Endothelial cell of umbilical vein (primary cell): ENCODE measurements around the gene ARHGEF11. TPM values are rescaled to one million over a fixed set of nuclear protein-coding genes. Genes with fewer than 3 reads are reported as not detected.

Experiments used
- BruUV-seq: library from RNA; stranded (reverse); fragments of 400-500 nt; replicated peaks from 2 replicates; lab custom pipeline; 2021; lab: Mats Ljungman, UMichigan
- CTCF ChIA-PET: fragments of 300-600, 350-600 bp; sonication (Branson Sonifier 250); formaldehyde crosslinking; loops from one replicate; lab custom pipeline; 2021; ENCODE audit warnings: antibody characterized with exemption, inconsistent platforms; lab: Charles Lee
- POLR2A ChIA-PET: fragments of 300-600, 350-600 bp; sonication (Branson Sonifier 250); formaldehyde crosslinking; loops from one replicate; lab custom pipeline; 2021; ENCODE audit warnings: antibody characterized with exemption, inconsistent platforms; lab: Charles Lee
- DNase-seq: peaks from one replicate; pipeline ENCODE4 v3.0.0-alpha.2; 2011; ENCODE audit warnings: low read depth, low spot score
- FAIRE-seq: peaks from 2 replicates; lab custom pipeline; 2011; peaks lifted over from hg19 to GRCh38; lab: Jason Lieb, UNC
- H2AFZ ChIP-seq: 2 replicates; pipeline ENCODE4 v1.6.0; 2012; ENCODE audit warnings: low read depth, low read length, control low read depth, inconsistent platforms
- H3K27ac ChIP-seq: 2 replicates; pipeline ENCODE4 v1.5.1; 2011; ENCODE audit warnings: low read depth, mild to moderate bottlenecking, control low read depth, low read length, moderate library complexity; ENCODE audit not compliant: insufficient read depth
- H3K27me3 ChIP-seq, 2 experiments: 2 replicates each; pipeline versions ENCODE4 v1.6.0 to v1.6.1; 2011; ENCODE audit warnings: low read length in 2 of 2, mixed read lengths in 1 of 2; ENCODE audit not compliant: control insufficient read depth in 2 of 2, insufficient read depth in 2 of 2
- H3K36me3 ChIP-seq, 2 experiments: 2 replicates in 1 of 2; 3 replicates in 1 of 2; pipeline ENCODE4 v1.5.1; 2011; ENCODE audit warnings: low read length in 2 of 2, mild to moderate bottlenecking in 1 of 2, moderate library complexity in 1 of 2; ENCODE audit not compliant: control insufficient read depth in 2 of 2, insufficient read depth in 2 of 2; ENCODE audit errors: extremely low read depth in 1 of 2
- H3K4me1 ChIP-seq: 3 replicates; pipeline ENCODE4 v1.5.1; 2011; ENCODE audit warnings: mild to moderate bottlenecking, low read length; ENCODE audit not compliant: control insufficient read depth, insufficient read depth; ENCODE audit errors: extremely low read depth
- H3K4me2 ChIP-seq: 2 replicates; pipeline ENCODE4 v1.6.1; 2011; ENCODE audit warnings: low read length, control low read depth, mixed read lengths; ENCODE audit not compliant: insufficient read depth
- H3K4me3 ChIP-seq, 3 experiments: fragments of 200-600 bp in 1 of 3; sonication (generic), shearing (Covaris generic) in 1 of 3; replicated peaks in 1 of 3; 2 replicates each; pipeline ENCODE4 v1.5.1; 2011 to 2016; ENCODE audit warnings: control low read depth in 3 of 3, low read length in 3 of 3, mild to moderate bottlenecking in 2 of 3, inconsistent platforms in 1 of 3, low read depth in 1 of 3, moderate library complexity in 1 of 3; ENCODE audit not compliant: insufficient read depth in 1 of 3
- H3K79me2 ChIP-seq: 2 replicates; pipeline ENCODE4 v1.6.0; 2012; ENCODE audit warnings: low read length, inconsistent platforms; ENCODE audit not compliant: control insufficient read depth, insufficient read depth
- H3K9ac ChIP-seq: replicated peaks from 2 replicates; pipeline ENCODE3; 2011; ENCODE audit warnings: low read length, control low read depth; ENCODE audit not compliant: insufficient read depth; ENCODE audit errors: extremely low read depth
- H3K9me1 ChIP-seq: replicated peaks from 3 replicates; pipeline ENCODE4 v1.6.0; 2011; ENCODE audit warnings: mild to moderate bottlenecking, low read length; ENCODE audit not compliant: control insufficient read depth, insufficient read depth; ENCODE audit errors: extremely low read depth
- H3K9me3 ChIP-seq: replicated peaks from 2 replicates; pipeline ENCODE4 v1.5.1; 2012; ENCODE audit warnings: low read length, inconsistent platforms; ENCODE audit not compliant: control insufficient read depth, insufficient read depth
- H4K20me1 ChIP-seq: replicated peaks from 2 replicates; pipeline ENCODE3; 2011; ENCODE audit warnings: mild to moderate bottlenecking, low read length; ENCODE audit not compliant: control insufficient read depth, insufficient read depth; ENCODE audit errors: extremely low read depth
- EZH2 ChIP-seq: IDR thresholded peaks from 2 replicates; pipeline ENCODE4 v1.6.1; 2012; ENCODE audit warnings: borderline replicate concordance, low read depth, mild to moderate bottlenecking, moderate library complexity, low read length, inconsistent platforms; ENCODE audit not compliant: severe bottlenecking
- FOS ChIP-seq: IDR thresholded peaks from 2 replicates; pipeline ENCODE4 v1.6.1; 2011; ENCODE audit warnings: mild to moderate bottlenecking, low read length, moderate library complexity, borderline replicate concordance; ENCODE audit not compliant: insufficient read depth
- GATA2 ChIP-seq: IDR thresholded peaks from 2 replicates; pipeline ENCODE4 v1.7.0; 2011; ENCODE audit warnings: low read depth, mild to moderate bottlenecking, moderate library complexity, mixed read lengths, low read length; ENCODE audit not compliant: insufficient read length, insufficient read depth
- JUN ChIP-seq: IDR thresholded peaks from 2 replicates; pipeline ENCODE4 v1.6.1; 2011; ENCODE audit warnings: borderline replicate concordance, low read depth; ENCODE audit not compliant: insufficient read length, insufficient read depth
- MYC ChIP-seq: IDR thresholded peaks from one replicate; pipeline ENCODE4 v1.6.1; 2011; ENCODE audit warnings: mild to moderate bottlenecking, low read depth, low read length
- POLR2A ChIP-seq: IDR thresholded peaks from 2 replicates; pipeline ENCODE4 v1.6.1; 2012; ENCODE audit warnings: low read depth, mild to moderate bottlenecking, control low read depth, low read length
- POLR2AphosphoS5 ChIP-seq: IDR thresholded peaks from 2 replicates; pipeline ENCODE4 v1.6.1; 2012; ENCODE audit warnings: low read depth, mild to moderate bottlenecking, control low read depth, low read length, moderate library complexity; ENCODE audit not compliant: insufficient read depth
- dilution Hi-C: fragments of 300-500 bp; cut with MboI; formaldehyde crosslinking; loops from one replicate; pipeline ENCODE4 v1.15.0; 2019; ENCODE audit warnings: low sequenced_read_pairs; ENCODE audit not compliant: extremely low pct_ligation_motif_present
- intact Hi-C: fragments of 100-400 bp; cut with micrococcal nuclease; formaldehyde crosslinking; loops from one replicate; pipeline ENCODE4 v1.10.0; 2022
- polyA plus RNA-seq, 4 experiments: library from polyadenylated mRNA; depleted of rRNA in 3 of 4; stranded (reverse) in 3 of 4; unstranded in 1 of 4; fragments of >200 nt; gene quantifications; 2 replicates each; pipeline versions ENCODE4 v1.2.1 to v1.2.3, GENCODE V29; 2011 to 2012; ENCODE audit warnings: missing spikeins in 1 of 4
- total RNA-seq: library from RNA; stranded (reverse); gene quantifications from 2 replicates; pipeline ENCODE4 v1.2.3, GENCODE V29; 2021
- TF ChIP-seq, protein P1 (sequence below): IDR thresholded peaks from 2 replicates; pipeline ENCODE4 v1.6.1; 2011; ENCODE audit not compliant: insufficient read depth, insufficient read length
- TF ChIP-seq, protein P2 (sequence below), 2 donors: IDR thresholded peaks; 1 replicate in 1 of 2; 2 replicates in 1 of 2; pipeline ENCODE4 v1.5.1; 2011; ENCODE audit warnings: low read length in 2 of 2, mild to moderate bottlenecking in 2 of 2, moderate library complexity in 2 of 2, control low read depth in 1 of 2, inconsistent platforms in 1 of 2, low read depth in 1 of 2; ENCODE audit not compliant: insufficient read depth in 1 of 2; ENCODE audit errors: extremely low read depth in 1 of 2

The ARHGEF11 gene
- total and polyA plus RNA-seq, 2 donors (not counting 3 experiments of a cell fraction or from before 2014, with no cell fraction given): 18.2 to 28.0 TPM

DNA sequence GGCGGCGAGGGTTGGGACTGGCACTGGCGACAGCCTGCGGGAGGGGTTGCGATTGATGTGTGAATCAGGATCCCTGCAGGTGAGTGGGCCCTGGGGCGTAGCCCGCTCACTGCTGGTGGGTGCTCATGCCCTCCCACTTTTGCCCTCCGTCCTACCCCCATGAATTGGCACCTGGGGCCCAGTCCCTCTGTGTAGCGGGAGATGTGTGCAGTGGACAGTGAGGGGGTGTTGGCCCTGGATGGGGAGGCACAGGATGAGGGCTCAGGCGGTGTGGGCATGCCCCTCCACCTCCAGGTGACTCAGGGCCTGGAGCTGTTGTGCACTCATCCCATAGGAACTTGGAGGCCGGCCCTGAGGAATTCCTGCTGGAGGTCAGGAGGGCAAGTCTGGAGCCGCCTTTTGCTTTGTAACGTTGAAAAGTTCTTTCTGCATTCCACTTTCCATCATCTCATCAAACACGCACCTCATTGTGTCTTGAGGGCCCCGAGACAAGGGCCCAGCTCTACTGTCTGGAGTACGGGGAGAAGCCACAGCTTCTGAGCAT lies 149.0 kb downstream of the ARHGEF11 start:
- CTCF ChIA-PET: interaction anchor here (0.9 to 2.8 kb wide), 4 partner anchors 13 to 207 kb away, joined by 3 to 14 read pairs (median 6); partner anchors contain the start of gene LRRC71
- peaks cover 69% of the 10 kb centered on the region for H3K4me1 ChIP-seq
- H2AFZ ChIP-seq: no peak overlapping the region
- H3K4me2 ChIP-seq: peak overlapping the region; percentile 96
- BruUV-seq: no TSS peak
- intact Hi-C loops (loop anchor here (2.0 to 10.0 kb wide), 2 partner anchors 236 to 392 kb away; partner anchors contain the start of gene MEF2D), dilution Hi-C loops (no loop called here)
- no peaks in the 10 kb centered on the region for H3K9me1 ChIP-seq
- POLR2A ChIA-PET: no interaction called here
- no peaks in the 10 kb centered on the region for H3K9me3 ChIP-seq
- no peaks in the 10 kb centered on the region for H3K36me3 ChIP-seq
- TF ChIP-seq JUN (peak; percentile 51), FOS (peak; percentile 86), POLR2AphosphoS5 (peak; percentile 81), POLR2A (peak; percentile 67), GATA2 (no peak)
- TF ChIP-seq, protein P1, sequence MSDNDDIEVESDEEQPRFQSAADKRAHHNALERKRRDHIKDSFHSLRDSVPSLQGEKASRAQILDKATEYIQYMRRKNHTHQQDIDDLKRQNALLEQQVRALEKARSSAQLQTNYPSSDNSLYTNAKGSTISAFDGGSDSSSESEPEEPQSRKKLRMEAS: no peak
- peak overlapping the region in 2 of 3 experiments; percentile 4 to 34 for H3K4me3 ChIP-seq
- H3K79me2 ChIP-seq: peaks cover 77% of the 10 kb centered on the region
- FAIRE-seq (peak; percentile 98), DNase-seq (peak; percentile 80)
- peak overlapping the region; percentile 95 for H3K27ac ChIP-seq
- no peaks in the 10 kb centered on the region for H3K27me3 ChIP-seq
- peak overlapping the region; percentile 84 for H3K9ac ChIP-seq
- H4K20me1 ChIP-seq: no peaks in the 10 kb centered on the region

DNA sequence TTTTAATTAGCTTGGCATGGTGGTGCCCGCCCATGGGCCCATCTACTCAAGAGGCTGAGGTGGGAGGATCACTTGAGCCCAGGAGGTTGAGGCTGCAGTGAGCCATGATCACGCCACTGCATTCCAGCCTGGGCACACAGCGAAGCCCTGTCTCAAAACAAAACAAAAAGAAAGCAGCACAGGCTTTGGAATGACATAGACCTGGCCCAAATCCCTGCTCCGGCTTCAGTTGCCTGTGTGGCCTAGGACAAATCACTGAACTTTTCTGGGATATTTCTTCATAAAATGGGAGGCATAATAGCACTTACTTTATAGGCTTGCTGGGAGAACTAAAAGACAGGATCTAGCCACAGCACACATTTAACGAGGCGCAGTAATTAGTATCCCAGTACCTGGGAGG lies 149.6 kb downstream of the ARHGEF11 start:
- dilution Hi-C loops (no loop called here), intact Hi-C loops (loop anchor here (2.0 to 10.0 kb wide), 2 partner anchors 235 to 391 kb away; partner anchors contain the start of gene MEF2D)
- Histone ChIP-seq H2AFZ (no peak overlapping the region), H3K4me1 (peaks cover 63% of the 10 kb centered on the region), H3K79me2 (peaks cover 71% of the 10 kb centered on the region), H3K9ac (peak overlapping the region; percentile 84), H3K4me3 (peak overlapping the region in 1 of 3 experiments; percentile 92), H3K4me2 (peak overlapping the region; percentile 96), H3K9me1 (no peaks in the 10 kb centered on the region), H4K20me1 (no peaks in the 10 kb centered on the region), H3K27ac (peak overlapping the region; percentile 95), H3K36me3 (no peaks in the 10 kb centered on the region), H3K9me3 (no peaks in the 10 kb centered on the region), H3K27me3 (no peaks in the 10 kb centered on the region)
- BruUV-seq: no TSS peak
- DNase-seq: no peak
- peak; percentile 21 for FAIRE-seq
- TF ChIP-seq, protein P1: no peak
- TF ChIP-seq EZH2: no peak
- no peak for TF ChIP-seq JUN
- TF ChIP-seq POLR2A: no peak
- TF ChIP-seq POLR2AphosphoS5: no peak
- no peak for TF ChIP-seq FOS
- TF ChIP-seq GATA2: no peak
- TF ChIP-seq, protein P2, sequence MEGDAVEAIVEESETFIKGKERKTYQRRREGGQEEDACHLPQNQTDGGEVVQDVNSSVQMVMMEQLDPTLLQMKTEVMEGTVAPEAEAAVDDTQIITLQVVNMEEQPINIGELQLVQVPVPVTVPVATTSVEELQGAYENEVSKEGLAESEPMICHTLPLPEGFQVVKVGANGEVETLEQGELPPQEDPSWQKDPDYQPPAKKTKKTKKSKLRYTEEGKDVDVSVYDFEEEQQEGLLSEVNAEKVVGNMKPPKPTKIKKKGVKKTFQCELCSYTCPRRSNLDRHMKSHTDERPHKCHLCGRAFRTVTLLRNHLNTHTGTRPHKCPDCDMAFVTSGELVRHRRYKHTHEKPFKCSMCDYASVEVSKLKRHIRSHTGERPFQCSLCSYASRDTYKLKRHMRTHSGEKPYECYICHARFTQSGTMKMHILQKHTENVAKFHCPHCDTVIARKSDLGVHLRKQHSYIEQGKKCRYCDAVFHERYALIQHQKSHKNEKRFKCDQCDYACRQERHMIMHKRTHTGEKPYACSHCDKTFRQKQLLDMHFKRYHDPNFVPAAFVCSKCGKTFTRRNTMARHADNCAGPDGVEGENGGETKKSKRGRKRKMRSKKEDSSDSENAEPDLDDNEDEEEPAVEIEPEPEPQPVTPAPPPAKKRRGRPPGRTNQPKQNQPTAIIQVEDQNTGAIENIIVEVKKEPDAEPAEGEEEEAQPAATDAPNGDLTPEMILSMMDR (IDR thresholded peaks at IDR 0.05; ENCODE audit: extremely low read depth in 1 of 2, insufficient read depth in 1 of 2, low read depth in 1 of 2, low read length in 2 of 2): no peak
- TF ChIP-seq MYC: no peak
- ChIA-PET POLR2A (no interaction called here), CTCF (interaction anchor here (1.9 to 8.0 kb wide), 2 partner anchors 29 to 206 kb away, joined by 6 to 312 read pairs; partner anchors contain the start of gene LRRC71)
